Kasumi-1 (cell line): ENCODE measurements around the gene SPPL3.
"Not testable (repeated sequence)": the region's sequence is repeated elsewhere in the genome, so short reads cannot be mapped to it uniquely, and the experiment has no call there.

Source experiments
- DNase-seq, 2 experiments: peaks; one replicate each; lab custom pipeline; 2025; lab: John Stamatoyannopoulos, UW

SPPL3 gene

DNA sequence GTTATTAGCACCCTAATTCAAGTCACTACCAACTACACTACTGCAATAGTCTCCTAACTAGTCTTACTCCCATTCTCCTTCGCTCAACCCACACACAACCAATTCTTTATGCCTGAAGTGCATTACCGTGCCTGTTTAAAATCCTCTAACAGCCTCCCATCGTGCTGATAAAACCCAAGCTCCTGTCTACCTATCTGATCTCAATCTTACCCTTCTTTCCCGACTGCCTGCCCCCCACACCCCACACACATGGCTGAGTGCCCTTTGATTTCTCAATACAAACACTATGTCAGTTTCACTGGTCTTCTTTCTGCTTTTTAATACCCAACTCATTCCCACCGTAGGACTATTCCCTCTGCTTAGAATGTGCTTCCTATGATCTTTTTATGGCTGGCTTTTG, 59.9 kb downstream of the SPPL3 start:
- no peak for DNase-seq

DNA sequence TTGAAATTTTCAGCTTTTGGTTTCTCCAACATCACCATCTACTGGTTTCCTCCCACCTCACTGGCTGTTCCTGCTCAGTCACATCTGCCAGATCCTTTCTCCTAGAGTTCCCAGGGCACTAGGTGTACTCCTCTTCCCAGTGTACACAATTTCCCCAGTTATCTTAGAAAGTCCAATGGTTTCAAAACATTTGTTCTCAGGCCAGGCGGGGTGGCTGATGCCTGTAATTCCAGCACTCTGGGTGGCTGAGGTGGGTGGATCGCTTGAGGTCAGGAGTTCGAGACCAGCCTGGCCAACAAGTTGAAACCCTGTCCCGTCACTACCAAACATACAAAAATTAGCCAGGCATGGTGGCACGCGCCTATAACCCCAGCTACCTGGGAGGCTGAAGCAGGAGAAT, 60.7 kb downstream of the SPPL3 start:
- DNase-seq, result no peak

DNA sequence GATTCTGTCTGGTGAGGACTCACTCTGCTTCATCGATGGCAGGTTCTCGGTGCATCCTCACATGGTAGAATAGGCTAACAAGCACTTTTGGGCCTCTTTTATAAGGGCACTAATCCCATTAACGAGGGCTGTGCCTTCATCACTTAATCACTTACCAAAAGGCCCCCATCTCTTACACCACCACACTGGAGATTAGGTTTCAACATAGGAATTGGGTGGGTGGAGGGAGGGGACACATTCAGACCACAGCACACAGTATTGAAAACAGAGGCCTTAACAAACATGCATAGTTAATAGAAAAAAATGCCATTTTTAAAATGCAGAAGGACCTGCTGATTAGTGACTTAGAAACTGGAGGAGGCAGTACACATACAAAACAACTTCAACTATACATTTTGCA, 61.6 kb downstream of the SPPL3 start:
- DNase-seq, result no peak

DNA sequence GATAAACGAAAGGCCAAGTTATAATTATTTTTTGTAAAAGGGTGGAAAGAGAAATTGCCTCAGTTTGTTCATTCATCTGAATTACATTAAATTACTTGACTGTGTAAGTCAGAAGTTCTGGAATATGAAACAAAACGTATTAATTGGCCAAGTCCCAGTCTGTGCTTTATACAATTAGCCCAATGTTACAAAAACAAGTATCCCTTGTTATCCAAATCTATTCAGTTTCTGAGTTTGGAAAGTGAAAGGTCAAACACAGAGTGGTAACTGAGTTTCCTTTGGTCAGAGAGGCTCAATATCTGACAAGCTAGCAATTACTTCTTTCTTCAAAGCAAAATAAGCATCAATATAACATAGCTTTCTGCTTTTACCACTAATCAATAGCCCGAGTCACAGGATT, 62.6 kb downstream of the SPPL3 start:
- DNase-seq, result no peak

DNA sequence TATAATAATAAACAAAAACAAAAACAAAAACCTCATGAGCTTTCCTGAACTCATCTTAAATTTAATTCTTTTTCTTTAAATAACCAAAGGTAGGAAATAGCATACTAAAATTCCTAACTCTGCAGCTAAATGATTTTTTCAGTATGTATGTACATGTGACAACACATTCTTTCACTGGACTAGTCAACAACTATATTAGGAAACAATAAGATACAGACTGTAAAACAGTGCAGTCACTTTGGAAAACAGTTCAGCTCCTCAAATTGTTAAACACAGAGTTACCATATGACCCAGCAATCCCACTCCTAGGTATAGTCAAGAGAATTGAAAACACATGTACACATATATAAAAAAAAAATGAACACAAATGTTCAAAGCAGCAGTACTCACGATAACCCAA, 64.7 kb downstream of the SPPL3 start:
- DNase-seq, result no peak

GRCh38 chr12:120838629-120839383, 65.4 kb downstream of the SPPL3 start:
- DNase-seq, result not testable (repeated sequence)

DNA sequence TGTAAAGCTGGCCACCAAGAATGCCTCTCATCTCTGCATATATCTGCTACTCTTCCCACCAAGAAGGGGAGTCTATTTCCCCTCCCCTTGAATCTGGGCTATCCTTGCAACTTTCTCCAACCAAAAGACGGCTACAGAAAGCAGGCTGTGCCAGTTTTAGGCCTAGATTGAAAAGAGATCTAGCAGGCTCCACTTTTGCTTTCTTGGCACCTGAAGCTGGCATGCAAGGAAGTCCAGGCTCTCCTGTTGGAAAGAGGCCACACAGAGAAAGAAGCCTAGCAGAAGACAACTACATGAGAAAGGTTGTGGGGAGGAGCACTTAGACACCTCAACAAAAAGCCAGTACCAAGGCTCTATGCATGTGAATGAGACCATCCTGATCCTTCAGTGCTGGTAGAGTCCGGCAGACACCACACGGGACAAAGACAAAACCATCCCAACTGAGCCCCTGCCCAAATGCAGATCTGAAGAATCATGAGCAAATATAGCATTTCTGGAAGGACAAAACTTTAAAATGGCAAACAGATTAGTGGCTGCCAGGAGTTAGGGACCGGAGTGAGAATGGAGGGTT, 68.0 kb downstream of the SPPL3 start:
- DNase-seq, result no peak

DNA sequence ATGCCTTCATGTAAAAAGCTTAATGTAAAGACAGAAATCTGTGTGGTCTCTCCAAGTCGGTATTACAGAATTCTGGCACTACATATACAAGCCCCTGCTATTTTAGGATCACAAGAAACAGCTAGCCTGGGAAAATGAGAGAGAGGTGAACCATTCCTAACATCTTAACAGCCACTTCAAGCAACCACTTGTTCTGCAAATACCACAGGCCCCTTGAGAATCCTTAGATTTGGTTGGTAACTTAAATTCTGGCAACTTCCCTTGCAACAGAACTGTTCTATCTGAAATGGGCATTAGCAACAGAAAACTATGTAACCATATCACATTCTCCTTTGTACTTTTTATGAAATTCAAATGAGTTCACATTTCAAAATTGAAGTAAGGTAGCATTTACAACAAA, 68.5 kb downstream of the SPPL3 start:
- DNase-seq, result no peak

DNA sequence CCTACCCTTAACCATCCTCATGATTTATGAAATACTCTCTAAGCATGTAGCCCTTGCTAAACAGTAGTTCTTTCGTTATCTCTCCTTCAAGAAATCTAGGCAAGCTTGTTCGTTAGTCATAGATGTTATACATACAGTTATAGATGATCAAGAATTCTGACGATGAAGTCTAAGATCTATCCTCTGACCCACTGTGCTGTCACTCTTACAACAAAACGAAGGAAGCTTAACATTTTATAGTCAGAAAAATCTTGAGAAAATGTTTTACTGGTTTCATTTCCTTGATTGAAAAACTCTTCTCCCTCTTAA, 68.9 kb downstream of the SPPL3 start:
- DNase-seq, result no peak

- no peak for DNase-seq
Observed at GRCh38 chr12:120834489-120835303, 69.5 kb downstream of the SPPL3 start.

DNA sequence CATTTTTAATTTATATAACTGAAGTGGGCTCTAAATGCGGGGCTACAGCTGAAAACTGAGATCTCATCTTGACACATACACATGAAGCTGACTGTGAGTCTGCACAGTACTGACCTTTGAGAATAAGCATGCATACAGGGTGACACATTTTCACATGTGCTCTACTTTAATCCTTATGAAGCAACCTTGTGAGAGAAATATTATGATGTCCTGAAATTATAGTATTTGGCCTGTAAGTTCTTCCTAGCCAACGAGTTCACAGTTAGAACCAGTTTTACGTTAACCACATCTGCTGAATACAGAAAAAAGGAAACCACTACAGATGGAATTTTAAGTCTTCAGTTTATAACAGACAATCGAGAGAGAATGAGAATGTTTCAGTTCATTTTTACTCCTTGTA, 70.3 kb downstream of the SPPL3 start:
- DNase-seq, result peak in 1 of 2 experiments; percentile 17

DNA sequence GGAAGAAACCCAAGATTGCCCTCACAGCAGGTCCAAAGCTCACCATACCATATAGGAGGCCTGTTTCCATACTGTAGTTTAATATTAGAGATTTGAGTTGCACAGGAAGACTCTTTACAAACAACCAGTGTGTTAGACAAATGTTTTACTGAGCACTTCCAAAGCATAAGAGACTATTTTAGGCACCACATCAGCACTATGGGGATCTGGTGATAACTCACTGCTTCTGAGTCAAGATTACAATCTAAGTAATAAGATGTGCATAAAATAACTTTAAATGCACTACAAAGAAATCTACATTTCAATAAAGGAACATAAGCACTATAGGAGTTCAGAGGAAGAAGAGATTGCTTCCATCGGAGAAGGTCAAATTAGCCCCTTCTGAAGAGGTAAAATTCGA, 71.4 kb downstream of the SPPL3 start:
- no peak for DNase-seq

- no peak for DNase-seq
Observed at GRCh38 chr12:120831648-120832267, 72.4 kb downstream of the SPPL3 start.

- no peak for DNase-seq
Observed at GRCh38 chr12:120830966-120831365, 73.2 kb downstream of the SPPL3 start.

DNA sequence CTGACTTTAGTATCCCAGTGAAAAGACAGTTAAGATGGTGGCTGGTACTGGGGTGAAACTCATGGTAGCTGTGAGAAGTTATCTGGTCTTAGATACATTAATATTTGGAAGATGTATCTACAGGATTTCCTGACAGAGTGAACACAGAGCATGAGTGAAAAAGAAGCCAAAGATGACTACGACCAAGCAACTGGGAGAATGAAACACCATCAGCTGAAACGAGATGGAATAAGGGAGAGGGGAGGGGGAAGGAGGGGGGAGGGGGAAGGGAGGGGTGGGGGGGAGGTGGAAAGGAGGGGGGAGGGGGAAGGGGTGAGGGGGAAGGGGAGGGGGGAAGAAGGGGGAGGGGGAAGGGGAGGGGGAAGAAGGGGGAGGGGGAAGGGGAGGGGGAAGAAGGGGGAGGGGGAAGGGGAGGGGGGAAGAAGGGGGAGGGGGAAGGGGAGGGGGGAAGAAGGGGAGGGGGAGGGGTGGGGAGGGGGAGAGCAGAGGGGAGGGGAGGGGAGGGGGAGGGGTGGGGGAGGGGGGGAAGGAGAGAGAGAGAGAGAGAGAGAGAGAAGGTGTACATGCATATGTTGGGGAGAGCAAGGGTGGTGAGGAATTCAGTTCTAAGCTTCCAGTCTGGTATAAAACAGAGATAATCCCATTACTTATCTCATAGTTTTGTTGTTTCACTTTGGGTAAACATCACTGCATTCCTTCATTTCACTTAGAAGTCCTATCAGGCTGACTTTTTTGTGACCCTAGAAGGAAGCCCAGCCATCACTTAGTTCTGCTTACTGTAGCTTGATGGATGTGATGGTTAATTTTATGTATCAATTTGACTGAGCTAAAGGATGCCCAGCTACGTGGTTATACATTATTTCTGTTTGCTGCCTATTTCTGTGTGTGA, 73.9 kb downstream of the SPPL3 start:
- DNase-seq, result no peak

DNA sequence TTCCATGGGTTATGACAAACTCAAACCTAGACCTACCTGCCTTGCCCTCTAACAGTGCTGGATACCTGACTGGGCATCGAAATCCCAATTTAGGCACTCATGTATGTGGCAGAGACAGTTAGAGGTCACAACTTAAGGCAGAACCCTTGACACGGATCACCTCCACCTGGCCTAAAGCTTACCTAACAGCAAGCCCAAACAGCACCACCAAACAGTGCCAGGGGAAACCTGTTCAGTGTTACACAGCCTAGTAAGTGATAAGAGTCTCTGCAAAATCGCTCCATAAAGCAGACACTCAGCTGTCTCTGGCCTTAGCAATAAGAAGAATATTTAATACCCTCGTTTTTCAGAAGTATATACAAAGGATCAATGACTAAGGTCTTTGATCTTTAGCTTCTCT, 77.8 kb downstream of the SPPL3 start:
- DNase-seq, result no peak

- DNase-seq, result no peak
Observed at GRCh38 chr12:120825337-120825736, 78.8 kb downstream of the SPPL3 start.

DNA sequence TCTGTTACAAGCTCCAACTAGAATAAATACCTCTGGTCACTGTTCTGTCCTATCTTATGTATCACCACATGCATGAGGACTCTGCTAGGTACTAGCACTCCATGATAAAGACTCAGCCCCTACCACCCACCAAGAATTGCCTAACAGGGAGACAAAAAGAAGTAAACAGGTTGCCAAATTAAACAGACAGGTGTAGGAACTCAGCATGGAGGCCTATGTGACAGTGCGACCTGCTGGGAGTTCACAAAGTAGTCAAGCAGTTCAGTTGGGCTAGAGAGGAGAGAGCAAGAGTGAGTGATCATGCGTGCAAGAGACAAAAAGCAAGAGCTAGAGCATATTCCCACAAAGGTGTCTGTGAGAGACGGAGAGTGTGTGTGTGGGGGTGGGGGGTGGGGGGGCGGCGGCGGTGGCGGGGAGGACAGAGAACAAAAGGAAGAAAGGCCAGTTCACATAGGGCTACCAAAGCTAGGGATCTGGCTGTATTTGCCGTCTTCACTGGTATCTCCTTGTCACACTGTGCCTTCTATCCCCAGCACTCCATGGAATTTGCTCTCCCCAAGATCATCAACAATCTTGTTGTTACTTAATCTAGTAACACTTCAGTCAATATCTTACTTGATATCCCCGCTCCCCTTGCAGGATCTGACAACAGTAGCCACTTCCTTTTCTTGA, 81.2 kb downstream of the SPPL3 start:
- DNase-seq, result no peak

DNA sequence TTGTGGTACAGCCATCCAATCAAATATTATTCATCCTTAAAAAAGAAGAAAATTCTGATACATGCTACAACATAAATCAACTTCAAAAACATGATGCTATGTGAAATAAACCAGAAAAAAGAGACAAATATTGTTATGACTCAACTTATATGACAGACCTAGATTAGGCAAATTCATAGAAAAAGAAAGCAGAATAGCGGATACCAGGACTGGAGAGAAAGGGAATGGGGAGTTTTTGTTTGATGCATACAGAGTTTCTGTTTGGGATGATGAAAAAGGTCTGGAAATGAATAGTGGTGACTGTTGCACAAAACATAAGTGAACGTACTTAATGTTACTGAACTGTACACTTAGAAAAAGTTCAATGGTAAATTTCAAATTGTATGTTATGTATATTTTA, 82.3 kb downstream of the SPPL3 start:
- no peak for DNase-seq

DNA sequence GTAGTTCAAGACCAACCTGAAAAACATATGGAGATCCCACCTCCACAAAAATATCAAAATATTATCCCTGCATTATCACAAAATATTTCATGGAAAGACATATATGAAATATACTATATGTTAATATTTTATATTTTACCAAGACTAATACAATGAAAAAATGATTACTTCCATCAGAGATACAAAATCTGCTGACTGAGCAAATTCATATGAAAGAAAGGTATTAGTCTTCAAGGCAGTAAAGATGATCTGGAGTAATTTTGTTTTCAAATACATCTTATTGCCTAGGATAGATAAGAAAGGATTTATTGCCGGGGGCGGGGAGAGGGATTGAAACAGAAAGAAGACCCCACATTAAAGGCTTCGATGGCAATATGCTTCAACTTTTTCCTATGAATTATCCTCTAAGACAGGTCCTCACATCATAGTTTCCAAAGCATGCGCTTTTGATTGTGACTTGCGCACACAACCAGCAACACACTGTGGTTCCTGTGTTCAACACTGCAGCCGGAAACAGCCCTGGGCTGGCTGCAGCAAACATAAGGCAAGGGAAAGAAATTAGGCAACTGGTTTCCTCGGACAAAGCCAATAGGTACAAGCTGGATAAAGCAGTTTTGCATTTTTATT, 83.2 kb downstream of the SPPL3 start:
- peak; percentile 38 to 39 for DNase-seq

DNA sequence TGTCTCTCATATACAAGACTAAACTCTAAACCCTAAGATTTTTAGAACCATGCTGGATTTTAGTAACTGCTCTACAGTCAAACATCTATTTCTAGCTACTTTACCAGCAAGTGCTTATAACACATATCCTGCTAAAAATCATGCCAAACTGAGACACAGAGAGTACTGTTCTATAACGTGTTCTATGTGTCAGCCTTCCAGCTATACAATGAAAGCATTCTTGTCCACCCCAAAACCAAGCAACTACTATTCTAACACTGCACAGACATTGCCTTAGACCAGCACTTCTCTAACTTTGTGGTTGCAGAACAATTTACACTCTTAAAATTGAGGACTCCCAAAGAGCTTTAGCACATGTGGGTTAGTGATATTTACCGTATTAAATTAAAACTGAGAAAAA, 85.7 kb downstream of the SPPL3 start:
- DNase-seq, result no peak
